Fibroblast of pulmonary artery (primary cell): ENCODE measurements around the gene IL31RA.

Experiments
- DNase-seq: peaks from one replicate; pipeline ENCODE4 v3.0.0-alpha.2; 2010; ENCODE audit warnings: low read depth
- H3K4me3 ChIP-seq: replicated peaks from 2 replicates; pipeline ENCODE4 v1.5.1; 2011; ENCODE audit warnings: low read depth, mild to moderate bottlenecking, control low read depth, low read length, moderate library complexity
- CTCF ChIP-seq: IDR thresholded peaks from 2 replicates; pipeline ENCODE4 v1.5.1; 2011; ENCODE audit warnings: mild to moderate bottlenecking, control low read depth, low read length, inconsistent platforms; ENCODE audit errors: missing control alignments

Gene IL31RA

GRCh38 chr5:55858104-55858503, 6.9 kb downstream of the IL31RA start:
- no peak for DNase-seq
- no peak for TF ChIP-seq CTCF
- H3K4me3 ChIP-seq = no peak overlapping the region

GRCh38 chr5:55860288-55860687, 9.1 kb downstream of the IL31RA start:
- no peak for TF ChIP-seq CTCF
- no peak overlapping the region for H3K4me3 ChIP-seq
- no peak for DNase-seq

GRCh38 chr5:55860709-55861108, 9.6 kb downstream of the IL31RA start:
- no peak for DNase-seq
- no peak for TF ChIP-seq CTCF
- no peak overlapping the region for H3K4me3 ChIP-seq

DNA sequence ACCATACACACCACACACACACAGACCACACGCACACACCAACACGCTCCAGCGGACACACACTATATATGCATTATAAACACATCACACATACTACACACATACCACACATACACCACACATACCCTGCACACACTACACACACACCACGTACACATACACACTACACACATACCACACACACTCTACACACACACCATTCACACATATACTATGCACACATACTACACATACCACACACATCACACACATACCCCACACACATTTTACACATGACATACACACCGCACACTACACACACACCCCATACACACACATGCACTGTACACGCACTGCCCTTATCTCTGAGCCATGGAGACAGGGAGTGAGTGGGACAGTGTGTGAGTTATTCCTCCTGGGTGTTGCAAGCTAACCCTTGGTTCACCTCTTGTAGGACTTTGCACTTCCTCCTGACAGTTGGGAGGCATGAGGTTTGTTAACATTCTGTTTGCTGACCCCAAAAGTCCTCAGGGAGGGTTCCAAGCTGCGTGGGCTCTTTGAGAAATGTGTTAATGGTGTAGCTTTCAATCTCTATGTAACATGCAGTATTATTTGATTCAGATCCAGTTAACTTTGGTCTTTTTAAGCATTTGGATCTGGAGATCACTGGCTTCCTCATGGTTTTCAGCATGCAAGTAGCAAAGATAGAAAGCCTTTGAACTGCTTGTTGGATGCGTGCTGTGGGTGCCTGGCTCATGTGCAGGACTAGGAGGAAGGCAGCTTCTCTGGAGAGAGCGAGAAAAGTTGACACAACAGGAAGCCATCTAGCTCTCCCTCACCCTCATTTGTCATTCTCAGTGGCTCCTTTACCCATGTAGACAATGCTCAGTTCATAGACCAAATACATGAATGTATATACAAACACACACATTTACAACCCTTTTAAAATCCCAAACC, 13.7 kb downstream of the IL31RA start:
- TF ChIP-seq CTCF = no peak
- DNase-seq = peak; percentile 61
- no peak overlapping the region for H3K4me3 ChIP-seq

GRCh38 chr5:55865831-55866230, 14.7 kb downstream of the IL31RA start:
- DNase-seq = peak; percentile 58
- TF ChIP-seq CTCF = no peak
- no peak overlapping the region for H3K4me3 ChIP-seq

GRCh38 chr5:55866485-55866884, 15.3 kb downstream of the IL31RA start:
- H3K4me3 ChIP-seq = no peak overlapping the region
- DNase-seq = no peak
- no peak for TF ChIP-seq CTCF

DNA sequence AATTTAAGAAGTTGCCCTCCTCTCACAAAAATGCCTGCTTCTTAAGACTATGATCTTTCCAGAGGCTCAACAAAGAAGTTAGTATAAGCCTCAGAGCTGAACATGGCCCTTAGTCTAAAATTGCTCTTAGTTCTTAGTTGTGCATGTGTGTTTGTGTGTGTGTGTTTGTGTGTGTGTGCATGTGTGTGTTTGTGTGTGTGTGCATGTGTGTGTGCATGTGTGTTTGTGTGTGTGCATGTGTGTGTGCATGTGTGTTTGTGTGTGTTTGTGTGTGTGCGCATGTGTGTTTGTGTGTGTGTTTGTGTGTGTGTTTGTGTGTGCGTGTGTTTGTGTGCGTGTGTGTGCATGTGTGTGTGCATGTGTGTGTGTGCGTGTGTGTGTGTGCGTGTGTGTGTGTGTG, 15.8 kb downstream of the IL31RA start:
- TF ChIP-seq CTCF = no peak
- H3K4me3 ChIP-seq = no peak overlapping the region
- no peak for DNase-seq
